HepG2 (cell line): ENCODE data around the gene DLL3. TPM values are rescaled to one million over a fixed set of nuclear protein-coding genes. Genes with fewer than 3 reads are reported as not detected.

Experiments
- ATAC-seq: fragments of 200-7000 bp; cut with Tn5 transposase; 3 replicates; pipeline ENCODE4 v1.9.1; 2020; ENCODE audit warnings: mild to moderate bottlenecking, moderate library complexity
- BruUV-seq: library from RNA; stranded (reverse); fragments of 400-500 nt; replicated peaks from 2 replicates; lab custom pipeline; 2021; lab: Mats Ljungman, UMichigan
- CTCF ChIA-PET: fragments of 300-600 bp; formaldehyde crosslinking; extraction: SDS; loops from one replicate; lab custom pipeline; 2021; ENCODE audit warnings: low total read pairs, inconsistent platforms, low intra/inter-chr PET ratio; lab: Yijun Ruan, JAX
- POLR2A ChIA-PET: fragments of 350-600 bp; sonication (Branson Sonifier 250); formaldehyde crosslinking; loops from one replicate; lab custom pipeline; 2020; ENCODE audit warnings: antibody characterized with exemption, inconsistent platforms; lab: Yijun Ruan, JAX
- DNase-seq: peaks from one replicate; pipeline ENCODE4 v3.0.0-alpha.2; 2015; ENCODE audit warnings: low spot score
- FAIRE-seq: peaks from 3 replicates; lab custom pipeline; 2011; peaks lifted over from hg19 to GRCh38; lab: Jason Lieb, UNC
- H2AFZ ChIP-seq: one replicate; pipeline ENCODE4 v1.6.1; 2011; ENCODE audit warnings: low read length, inconsistent platforms
- H3K27ac ChIP-seq: fragments of 300-600 bp; 3 replicates; pipeline ENCODE4 v1.8.0; 2011; ENCODE audit warnings: mixed run types, mild to moderate bottlenecking, mixed read lengths, low read length, inconsistent platforms; ENCODE audit not compliant: insufficient read depth; ENCODE audit errors: extremely low read length
- H3K27me3 ChIP-seq, 2 experiments: fragments of 200-600 bp in 1 of 2; 2 replicates in 1 of 2; 3 replicates in 1 of 2; pipeline versions ENCODE4 v1.6.0 to v1.8.0; 2011; ENCODE audit warnings: low read length in 2 of 2, mild to moderate bottlenecking in 2 of 2, moderate library complexity in 2 of 2, inconsistent platforms in 1 of 2; ENCODE audit not compliant: insufficient read depth in 2 of 2, control insufficient read depth in 1 of 2
- H3K36me3 ChIP-seq, 2 experiments: fragments of 200-600 bp in 1 of 2; replicated peaks in 1 of 2; 2 replicates in 1 of 2; 3 replicates in 1 of 2; pipeline versions ENCODE4 v1.5.1 to v1.8.0; 2011; ENCODE audit warnings: low read length in 2 of 2, inconsistent platforms in 1 of 2; ENCODE audit not compliant: insufficient read depth in 2 of 2, control insufficient read depth in 1 of 2
- H3K4me1 ChIP-seq: 2 replicates; pipeline ENCODE4 v1.5.1; 2012; ENCODE audit warnings: low read length, inconsistent platforms; ENCODE audit not compliant: insufficient read depth
- H3K4me2 ChIP-seq: 2 replicates; pipeline ENCODE4 v1.6.0; 2011; ENCODE audit warnings: low read depth, low read length, inconsistent platforms
- H3K4me3 ChIP-seq, 3 experiments: fragments of 200-600 bp in 1 of 3; sonication (generic), shearing (Covaris generic) in 1 of 3; replicated peaks in 1 of 3; 2 replicates each; pipeline ENCODE4 v1.5.1; 2011 to 2016; ENCODE audit warnings: low read length in 3 of 3, inconsistent platforms in 2 of 3, low read depth in 2 of 3, mild to moderate bottlenecking in 2 of 3, control low read depth in 1 of 3, mixed read lengths in 1 of 3; ENCODE audit not compliant: insufficient read depth in 1 of 3
- H3K79me2 ChIP-seq: one replicate; pipeline ENCODE4 v1.6.1; 2011; ENCODE audit warnings: low read length, inconsistent platforms; ENCODE audit not compliant: insufficient read depth
- H3K9ac ChIP-seq: 2 replicates; pipeline ENCODE4 v1.6.0; 2011; ENCODE audit warnings: mild to moderate bottlenecking, low read depth, low read length, inconsistent platforms; ENCODE audit not compliant: insufficient read depth
- H3K9me3 ChIP-seq: 2 replicates; pipeline ENCODE4 v1.5.1; 2012; ENCODE audit warnings: mild to moderate bottlenecking, low read length
- H4K20me1 ChIP-seq: 2 replicates; pipeline ENCODE4 v1.6.0; 2011; ENCODE audit warnings: inconsistent platforms, mild to moderate bottlenecking, low read length, moderate library complexity; ENCODE audit not compliant: insufficient read depth
- CREB1 ChIP-seq, 2 experiments: fragments of 450-650 bp in 1 of 2; IDR thresholded peaks; 2 replicates each; pipeline ENCODE4 v1.6.1; 2016 to 2017; ENCODE audit warnings: control low read depth in 1 of 2, mild to moderate bottlenecking in 1 of 2, missing compliant biosample characterization in 1 of 2, missing genetic modification characterization in 1 of 2
- FOXJ3 ChIP-seq: sonication (generic); formaldehyde crosslinking; IDR thresholded peaks from 2 replicates; pipeline ENCODE4 v1.4.0; 2020; ENCODE audit warnings: missing genetic modification reagents, mild to moderate bottlenecking, borderline replicate concordance
- PAF1 ChIP-seq: IDR thresholded peaks from 2 replicates; pipeline ENCODE4 v1.6.1; 2016; ENCODE audit warnings: missing genetic modification reagents, missing compliant biosample characterization
- PAXIP1 ChIP-seq: sonication (generic); formaldehyde crosslinking; conservative IDR thresholded peaks from 2 replicates; pipeline ENCODE4 v1.4.0; 2020; ENCODE audit warnings: mild to moderate bottlenecking, missing genetic modification reagents, moderate library complexity
- ZNF121 ChIP-seq: sonication (generic); formaldehyde crosslinking; IDR thresholded peaks from 2 replicates; pipeline ENCODE4 v1.5.0; 2020; ENCODE audit warnings: mild to moderate bottlenecking, missing genetic modification reagents
- ZNF251 ChIP-seq: sonication (generic); formaldehyde crosslinking; IDR thresholded peaks from 2 replicates; pipeline ENCODE4 v1.9.0; 2021; ENCODE audit warnings: mild to moderate bottlenecking, missing genetic modification reagents
- ZNF747 ChIP-seq: sonication (generic); formaldehyde crosslinking; IDR thresholded peaks from 2 replicates; pipeline ENCODE4 v1.8.1; 2023; ENCODE audit warnings: missing genetic modification reagents, mild to moderate bottlenecking, borderline replicate concordance
- WGBS: methylation state at CpG from one replicate; pipeline ENCODE4 v1.1.6; 2017; ENCODE audit warnings: low lambda C conversion rate; 5-methylcytosine and 5-hydroxymethylcytosine counted together
- in situ Hi-C: cut with HindIII; loops from 2 replicates; pipeline ENCODE4 v1.10.0; 2017; ENCODE audit warnings: low pct_unique_long_range_greater_than_20kb; ENCODE audit not compliant: extremely low pct_ligation_motif_present
- intact Hi-C: fragments of 100-400 bp; cut with micrococcal nuclease; formaldehyde crosslinking; loops from one replicate; pipeline ENCODE4 v1.10.0; 2022; ENCODE audit not compliant: unreplicated experiment
- polyA plus RNA-seq, 8 experiments: library from polyadenylated mRNA; depleted of rRNA in 3 of 8; stranded (reverse) in 7 of 8; unstranded in 1 of 8; fragments of >200 nt; fragmentation: Illumina TruSeq in 4 of 8; extraction: Trizol in 4 of 8; gene quantifications; 2 replicates each; pipeline versions ENCODE4 v1.2.1 to v1.2.3, GENCODE V29; 2011 to 2016; ENCODE audit warnings: low read depth in 4 of 8, missing spikeins in 1 of 8, mixed read lengths in 1 of 8; ENCODE audit not compliant: insufficient read depth in 1 of 8
- total RNA-seq, 5 experiments: library from RNA; depleted of rRNA; stranded (reverse); fragments of >200 nt; fragmentation: Illumina TruSeq; extraction: Trizol; gene quantifications; 2 replicates each; pipeline ENCODE4 v1.2.3, GENCODE V29; 2016; ENCODE audit warnings: low read depth in 1 of 5

DLL3 gene
- total and polyA plus RNA-seq, 2 of the 13 experiments (the other 11 are each of a cell fraction or from before 2014, with no cell fraction given): 0.35 to 0.55 TPM

GRCh38 chr19:39508629-39509028, 9.9 kb downstream of the DLL3 start:
- Histone ChIP-seq H3K27me3 (peaks cover 15 to 54% of the 10 kb centered on the region in 2 experiments), H3K4me2 (no peak overlapping the region), H3K27ac (no peak overlapping the region), H3K4me3 (no peak overlapping the region), H3K4me1 (peaks cover 20% of the 10 kb centered on the region; the same call in 1 of the 2 replicates), H3K36me3 (no peaks in the 10 kb centered on the region), H3K9me3 (no peaks in the 10 kb centered on the region), H2AFZ (no peak overlapping the region), H3K9ac (no peak overlapping the region), H4K20me1 (no peaks in the 10 kb centered on the region), H3K79me2 (no peaks in the 10 kb centered on the region)
- DNase-seq (no peak), FAIRE-seq (no peak), ATAC-seq (no peak)
- ChIA-PET POLR2A (no interaction called here), CTCF (no interaction called here)
- WGBS: 48% methylated on average over 9 of the region's 9 CpGs
- TF ChIP-seq ZNF121 (CRISPR knock-in tag) (peak; percentile 79), PAF1 (CRISPR knock-in tag) (no peak), ZNF251 (CRISPR knock-in tag) (no peak), ZNF747 (no peak), PAXIP1 (no peak)
- in situ Hi-C loops (no loop called here), intact Hi-C loops (no loop called here)
- BruUV-seq: no TSS peak

- POLR2A ChIA-PET: no interaction called here
Observed at GRCh38 chr19:39509233-39509632, 10.5 kb downstream of the DLL3 start.

More at GRCh38 chr19:39509233-39509632, 10.5 kb downstream of the DLL3 start:
- ATAC-seq (no peak), DNase-seq (no peak), FAIRE-seq (no peak)
- BruUV-seq: no TSS peak
- intact Hi-C loops (no loop called here), in situ Hi-C loops (no loop called here)
- Histone ChIP-seq H4K20me1 (no peaks in the 10 kb centered on the region), H3K79me2 (no peaks in the 10 kb centered on the region), H3K4me1 (peaks cover 20% of the 10 kb centered on the region; the same call in 1 of the 2 replicates), H3K4me3 (no peak overlapping the region), H3K27me3 (peaks cover 10 to 54% of the 10 kb centered on the region in 2 experiments), H3K4me2 (no peak overlapping the region), H2AFZ (no peak overlapping the region), H3K9ac (no peak overlapping the region), H3K27ac (no peak overlapping the region), H3K9me3 (no peaks in the 10 kb centered on the region), H3K36me3 (no peaks in the 10 kb centered on the region)
- no peak for TF ChIP-seq FOXJ3
- TF ChIP-seq CREB1 (IDR thresholded peaks at IDR 0.05): peak; percentile 72
- no peak for TF ChIP-seq CREB1 (CRISPR knock-in tag; IDR thresholded peaks at IDR 0.05)
- CTCF ChIA-PET: no interaction called here
- 23% methylated on average over 2 of the region's 2 CpGs for WGBS
